ENCODE measurements around the gene SNRK.

The SNRK gene

DNA sequence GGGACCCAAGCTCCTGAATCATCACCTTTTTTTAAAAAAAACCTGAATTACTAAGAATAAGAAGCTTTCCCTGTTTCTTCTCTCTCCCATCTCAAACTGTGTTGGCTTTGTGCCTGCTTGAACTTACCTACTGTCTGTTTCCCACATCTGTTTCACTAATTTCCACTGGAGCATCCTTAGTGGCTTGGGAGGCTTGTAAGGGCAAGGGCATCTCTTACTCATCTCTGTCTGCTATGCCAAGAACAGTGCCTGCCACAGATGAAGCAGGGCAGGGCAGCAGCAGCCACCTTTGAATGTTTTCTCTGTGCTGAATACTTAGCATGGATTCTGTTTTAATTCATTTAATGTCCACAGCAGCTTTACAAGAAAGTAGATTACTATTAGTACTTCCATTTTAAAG, 42.3 kb downstream of the SNRK start:
- Histone ChIP-seq H3K27ac (ENCODE audit: low read depth, low read length) (no peak overlapping the region), H3K9me3 (ENCODE audit: insufficient read depth, low read length) (no peaks in the 10 kb centered on the region), H2AFZ (ENCODE audit: low read depth, low read length, severe bottlenecking) (no peak overlapping the region), H3K4me3 (ENCODE audit: insufficient read depth, low read length, poor library complexity, severe bottlenecking) (no peak overlapping the region), H3K9me2 (replicated peaks; ENCODE audit: insufficient read depth, low read length) (no peaks in the 10 kb centered on the region), H3K79me2 (ENCODE audit: insufficient read depth, low read length) (no peaks in the 10 kb centered on the region), H3K27me3 (ENCODE audit: low read length) (no peaks in the 10 kb centered on the region), H3K36me3 (ENCODE audit: low read length) (no peaks in the 10 kb centered on the region), H3K4me2 (ENCODE audit: low read depth, low read length, poor library complexity, severe bottlenecking) (no peak overlapping the region), H4K20me1 (ENCODE audit: low read depth, low read length) (no peaks in the 10 kb centered on the region), H3K9ac (ENCODE audit: low read length) (no peak overlapping the region), H3F3A (ENCODE audit: insufficient read depth) (no peaks in the 10 kb centered on the region)
- TF ChIP-seq, protein P1, sequence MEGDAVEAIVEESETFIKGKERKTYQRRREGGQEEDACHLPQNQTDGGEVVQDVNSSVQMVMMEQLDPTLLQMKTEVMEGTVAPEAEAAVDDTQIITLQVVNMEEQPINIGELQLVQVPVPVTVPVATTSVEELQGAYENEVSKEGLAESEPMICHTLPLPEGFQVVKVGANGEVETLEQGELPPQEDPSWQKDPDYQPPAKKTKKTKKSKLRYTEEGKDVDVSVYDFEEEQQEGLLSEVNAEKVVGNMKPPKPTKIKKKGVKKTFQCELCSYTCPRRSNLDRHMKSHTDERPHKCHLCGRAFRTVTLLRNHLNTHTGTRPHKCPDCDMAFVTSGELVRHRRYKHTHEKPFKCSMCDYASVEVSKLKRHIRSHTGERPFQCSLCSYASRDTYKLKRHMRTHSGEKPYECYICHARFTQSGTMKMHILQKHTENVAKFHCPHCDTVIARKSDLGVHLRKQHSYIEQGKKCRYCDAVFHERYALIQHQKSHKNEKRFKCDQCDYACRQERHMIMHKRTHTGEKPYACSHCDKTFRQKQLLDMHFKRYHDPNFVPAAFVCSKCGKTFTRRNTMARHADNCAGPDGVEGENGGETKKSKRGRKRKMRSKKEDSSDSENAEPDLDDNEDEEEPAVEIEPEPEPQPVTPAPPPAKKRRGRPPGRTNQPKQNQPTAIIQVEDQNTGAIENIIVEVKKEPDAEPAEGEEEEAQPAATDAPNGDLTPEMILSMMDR (IDR thresholded peaks at IDR 0.05; ENCODE audit: insufficient read depth, low read length, poor library complexity, severe bottlenecking) = no peak
- TF ChIP-seq EZH2phosphoT487 (conservative IDR thresholded peaks at IDR 0.05; ENCODE audit: low read length) = no peak

DNA sequence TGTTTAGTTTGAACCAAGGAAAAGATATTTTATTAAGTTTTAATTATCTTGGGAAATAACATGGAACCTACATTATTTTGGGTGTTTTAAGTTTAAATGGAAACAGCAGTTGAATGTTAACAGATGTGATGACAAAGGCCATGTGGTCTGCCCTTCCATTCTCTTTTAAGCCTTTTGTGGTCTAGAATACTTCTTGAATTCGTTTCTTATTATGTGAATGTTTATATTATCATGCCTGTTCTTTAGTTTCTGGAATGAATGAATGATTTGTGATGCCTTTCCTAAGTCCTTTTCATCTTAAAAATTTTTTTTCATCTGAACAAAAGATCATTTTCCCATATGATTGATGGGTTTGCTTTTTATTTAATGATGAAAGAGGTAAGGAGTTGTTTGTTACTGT, 44.6 kb downstream of the SNRK start:
- Histone ChIP-seq H3K79me2 (ENCODE audit: insufficient read depth, low read length) (no peaks in the 10 kb centered on the region), H3K4me3 (ENCODE audit: insufficient read depth, low read length, poor library complexity, severe bottlenecking) (no peak overlapping the region), H3K9me3 (ENCODE audit: insufficient read depth, low read length) (no peaks in the 10 kb centered on the region), H3K4me2 (ENCODE audit: low read depth, low read length, poor library complexity, severe bottlenecking) (no peak overlapping the region), H4K20me1 (ENCODE audit: low read depth, low read length) (no peaks in the 10 kb centered on the region), H2AFZ (ENCODE audit: low read depth, low read length, severe bottlenecking) (no peak overlapping the region), H3K27ac (ENCODE audit: low read depth, low read length) (no peak overlapping the region), H3K9me2 (replicated peaks; ENCODE audit: insufficient read depth, low read length) (no peaks in the 10 kb centered on the region), H3K9ac (ENCODE audit: low read length) (no peak overlapping the region), H3F3A (ENCODE audit: insufficient read depth) (no peaks in the 10 kb centered on the region), H3K27me3 (ENCODE audit: low read length) (no peaks in the 10 kb centered on the region), H3K36me3 (ENCODE audit: low read length) (peaks cover 7% of the 10 kb centered on the region; the same call in 1 of the 2 replicates)
- TF ChIP-seq EZH2phosphoT487 (conservative IDR thresholded peaks at IDR 0.05; ENCODE audit: low read length) = no peak
- TF ChIP-seq, protein P1 (IDR thresholded peaks at IDR 0.05; ENCODE audit: insufficient read depth, low read length, poor library complexity, severe bottlenecking) = no peak

DNA sequence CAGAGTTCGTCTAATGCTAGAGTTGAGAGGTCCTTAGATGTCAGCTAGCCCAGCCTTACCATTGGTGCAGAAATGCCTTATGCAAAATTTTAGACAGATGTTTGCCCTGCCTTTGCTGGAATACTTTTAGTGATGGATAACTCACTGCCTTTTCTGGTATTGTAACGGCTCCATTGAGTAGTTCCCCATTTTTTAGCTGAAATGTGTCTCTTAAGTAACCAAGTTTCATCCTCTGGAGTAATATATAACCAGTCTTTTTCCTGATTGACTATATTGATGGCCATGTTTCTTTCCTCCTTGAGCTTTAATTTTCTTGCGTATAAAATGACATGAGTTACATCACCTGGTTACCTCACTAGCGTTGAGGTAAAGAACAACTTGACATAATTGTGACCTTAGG, 45.0 kb downstream of the SNRK start:
- Histone ChIP-seq H3K9me2 (replicated peaks; ENCODE audit: insufficient read depth, low read length) (no peaks in the 10 kb centered on the region), H3K4me3 (ENCODE audit: insufficient read depth, low read length, poor library complexity, severe bottlenecking) (no peak overlapping the region), H3F3A (ENCODE audit: insufficient read depth) (no peaks in the 10 kb centered on the region), H4K20me1 (ENCODE audit: low read depth, low read length) (no peaks in the 10 kb centered on the region), H3K4me2 (ENCODE audit: low read depth, low read length, poor library complexity, severe bottlenecking) (no peak overlapping the region), H3K9me3 (ENCODE audit: insufficient read depth, low read length) (no peaks in the 10 kb centered on the region), H3K79me2 (ENCODE audit: insufficient read depth, low read length) (no peaks in the 10 kb centered on the region), H3K36me3 (ENCODE audit: low read length) (peaks cover 7% of the 10 kb centered on the region; the same call in 1 of the 2 replicates), H3K27me3 (ENCODE audit: low read length) (no peaks in the 10 kb centered on the region), H2AFZ (ENCODE audit: low read depth, low read length, severe bottlenecking) (no peak overlapping the region), H3K27ac (ENCODE audit: low read depth, low read length) (no peak overlapping the region), H3K9ac (ENCODE audit: low read length) (no peak overlapping the region)
- no peak for TF ChIP-seq EZH2phosphoT487 (conservative IDR thresholded peaks at IDR 0.05; ENCODE audit: low read length)

DNA sequence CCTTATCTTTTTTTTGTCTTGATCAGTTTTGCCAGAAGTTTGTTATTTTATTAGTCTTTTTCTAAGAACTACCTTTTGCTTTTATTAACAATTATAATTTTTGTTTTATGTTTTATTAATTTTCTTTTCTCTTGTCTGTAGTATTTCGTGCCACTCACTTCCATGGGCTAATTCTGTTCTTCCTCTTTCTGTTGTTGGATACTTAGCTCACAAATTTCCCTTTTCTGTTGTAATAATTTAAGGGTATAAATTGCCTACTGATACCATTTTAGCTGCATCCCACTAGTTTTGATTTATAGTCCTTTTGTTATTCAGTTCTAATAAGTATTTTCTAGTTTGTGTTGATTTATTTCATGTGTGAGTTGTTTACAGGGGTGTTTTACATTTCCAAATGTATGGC, 48.6 kb downstream of the SNRK start:
- H3K36me3 ChIP-seq (ENCODE audit: low read length) = peaks cover 28% of the 10 kb centered on the region

More for the DNA sequence above, 48.6 kb downstream of the SNRK start:
- H3K9ac ChIP-seq (ENCODE audit: low read length) = no peak overlapping the region
- no peak overlapping the region for H3K27ac ChIP-seq (ENCODE audit: low read depth, low read length)
- no peaks in the 10 kb centered on the region for H3K79me2 ChIP-seq (ENCODE audit: insufficient read depth, low read length)
- no peak for TF ChIP-seq EZH2phosphoT487 (conservative IDR thresholded peaks at IDR 0.05; ENCODE audit: low read length)
- TF ChIP-seq, protein P1 (IDR thresholded peaks at IDR 0.05; ENCODE audit: insufficient read depth, low read length, poor library complexity, severe bottlenecking) = no peak
- H3F3A ChIP-seq (ENCODE audit: insufficient read depth) = no peaks in the 10 kb centered on the region
- H3K9me2 ChIP-seq (replicated peaks; ENCODE audit: insufficient read depth, low read length) = no peaks in the 10 kb centered on the region
- no peak overlapping the region for H3K4me2 ChIP-seq (ENCODE audit: low read depth, low read length, poor library complexity, severe bottlenecking)
- no peak overlapping the region for H2AFZ ChIP-seq (ENCODE audit: low read depth, low read length, severe bottlenecking)
- no peaks in the 10 kb centered on the region for H4K20me1 ChIP-seq (ENCODE audit: low read depth, low read length)
- no peak overlapping the region for H3K4me3 ChIP-seq (ENCODE audit: insufficient read depth, low read length, poor library complexity, severe bottlenecking)
- H3K27me3 ChIP-seq (ENCODE audit: low read length) = no peaks in the 10 kb centered on the region
- peaks cover 18% of the 10 kb centered on the region; the same call in 1 of the 2 replicates for H3K9me3 ChIP-seq (ENCODE audit: insufficient read depth, low read length)
